ENCODE data around the gene MVK.

The MVK gene

GRCh38 chr12:109573029-109573913 is at the start of gene MVK, which contains the start of gene MMAB:
Gene MVK, plus strand, starts transcription at chr12:109573794. Its CDS starts 1,029 bp downstream, at chr12:109574823.
Gene MMAB, minus strand, starts transcription at chr12:109573504. Its CDS starts 24 bp downstream, at chr12:109573480.
- Histone ChIP-seq H3K9me3 (ENCODE audit: severe bottlenecking) (no peaks in the 10 kb centered on the region), H3K4me3 (ENCODE audit: low read depth, low read length) (peak within 1 kb of the TSS; percentile 97), H3K27ac (peak within 1 kb of the TSS; percentile 95), H3K27me3 (ENCODE audit: insufficient read depth, low read depth, severe bottlenecking) (no peaks in the 10 kb centered on the region), H3K36me3 (peaks cover 67% of the 10 kb centered on the region)
- TF ChIP-seq CTCF (IDR thresholded peaks at IDR 0.05; ENCODE audit: low read depth, low read length): no peak
- peak; percentile 100 for DNase-seq

GRCh38 chr12:109524466-109525278 is 48.9 kb upstream of the MVK start:
- peak; percentile 77 for DNase-seq
- peaks cover 20% of the 10 kb centered on the region for H3K36me3 ChIP-seq
- no peaks in the 10 kb centered on the region for H3K27me3 ChIP-seq (ENCODE audit: insufficient read depth, low read depth, severe bottlenecking)
- peak overlapping the region; percentile 1; the same call in 1 of the 2 replicates for H3K4me3 ChIP-seq (ENCODE audit: low read depth, low read length)
- no peak for TF ChIP-seq CTCF (IDR thresholded peaks at IDR 0.05; ENCODE audit: low read depth, low read length)
- peak overlapping the region; percentile 97 for H3K27ac ChIP-seq
- no peaks in the 10 kb centered on the region for H3K9me3 ChIP-seq (ENCODE audit: severe bottlenecking)

GRCh38 chr12:109525279-109525585 is 48.4 kb upstream of the MVK start:
- Histone ChIP-seq H3K27me3 (ENCODE audit: insufficient read depth, low read depth, severe bottlenecking) (no peaks in the 10 kb centered on the region), H3K4me3 (ENCODE audit: low read depth, low read length) (no peak overlapping the region; the same call in 1 of the 2 replicates), H3K9me3 (ENCODE audit: severe bottlenecking) (no peaks in the 10 kb centered on the region), H3K36me3 (peaks cover 20% of the 10 kb centered on the region), H3K27ac (peak overlapping the region; percentile 97)
- no peak for TF ChIP-seq CTCF (IDR thresholded peaks at IDR 0.05; ENCODE audit: low read depth, low read length)
- DNase-seq: no peak

- H3K27me3 ChIP-seq (ENCODE audit: insufficient read depth, low read depth, severe bottlenecking): no peaks in the 10 kb centered on the region
- H3K4me3 ChIP-seq (ENCODE audit: low read depth, low read length): no peak overlapping the region
- H3K27ac ChIP-seq: peak overlapping the region; percentile 97
- H3K9me3 ChIP-seq (ENCODE audit: severe bottlenecking): no peaks in the 10 kb centered on the region
- no peak for DNase-seq
- no peak; the same call in 1 of the 2 replicates for TF ChIP-seq CTCF (IDR thresholded peaks at IDR 0.05; ENCODE audit: low read depth, low read length)
- peaks cover 2% of the 10 kb centered on the region for H3K36me3 ChIP-seq
Observed at GRCh38 chr12:109527489-109528123, 46.0 kb upstream of the MVK start.

- peak overlapping the region; percentile 97 for H3K27ac ChIP-seq
- no peak for TF ChIP-seq CTCF (IDR thresholded peaks at IDR 0.05; ENCODE audit: low read depth, low read length)
- H3K4me3 ChIP-seq (ENCODE audit: low read depth, low read length): no peak overlapping the region
- no peaks in the 10 kb centered on the region; the same call in none of the 2 replicates for H3K36me3 ChIP-seq
- H3K27me3 ChIP-seq (ENCODE audit: insufficient read depth, low read depth, severe bottlenecking): no peaks in the 10 kb centered on the region
- peak; percentile 87 for DNase-seq
- H3K9me3 ChIP-seq (ENCODE audit: severe bottlenecking): no peaks in the 10 kb centered on the region
Observed at GRCh38 chr12:109529691-109530640, 43.6 kb upstream of the MVK start.
